ENCODE data around the gene PPFIBP2. TPM values are rescaled to one million over a fixed set of nuclear protein-coding genes. Genes with fewer than 3 reads are reported as not detected.

PPFIBP2 gene
- total RNA-seq, 1 experiment from 2014 or later, result 21.5 TPM

- in situ Hi-C loops (cut with HindIII; ENCODE audit: low pct_unique_long_range_greater_than_20kb, low sequenced_read_pairs) (no loop called here), intact Hi-C loops (cut with micrococcal nuclease; ENCODE audit: unreplicated experiment) (no loop called here)
- Histone ChIP-seq H3K9me3 (ENCODE audit: control insufficient read depth, insufficient read depth, low read depth, low read length) (no peaks in the 10 kb centered on the region), H3K4me3 (ENCODE audit: low read depth in 2 of 2, low read length in 2 of 2) (no peak overlapping the region), H3K36me3 (ENCODE audit: control insufficient read depth, insufficient read depth, low read length) (no peaks in the 10 kb centered on the region), H3K27ac (ENCODE audit: low read length) (no peak overlapping the region), H3K4me1 (ENCODE audit: control insufficient read depth, insufficient read depth, low read length) (no peaks in the 10 kb centered on the region), H3K27me3 (ENCODE audit: control insufficient read depth, insufficient read depth, low read length) (no peaks in the 10 kb centered on the region)
- ChIA-PET CTCF (no interaction called here), POLR2A (no interaction called here)
- ATAC-seq (no peak), DNase-seq (ENCODE audit: low read depth, low spot score) (no peak)
- BruUV-seq (replicated peaks), result no TSS peak
- TF ChIP-seq SIN3A (IDR thresholded peaks at IDR 0.05; ENCODE audit: borderline replicate concordance, insufficient read depth, low read depth, low read length), result no peak
- no peak for TF ChIP-seq POLR2AphosphoS5 (IDR thresholded peaks at IDR 0.05; ENCODE audit: low read depth, low read length)
- TF ChIP-seq REST (IDR thresholded peaks at IDR 0.05; ENCODE audit: insufficient read depth in 1 of 2, low read depth in 2 of 2, low read length in 1 of 2), result no peak
These were observed 107.3 kb downstream of the PPFIBP2 start for GRCh38 chr11:7621090-7621489.

GRCh38 chr11:7621554-7621953 is 107.8 kb downstream of the PPFIBP2 start:
- ATAC-seq, result no peak
- intact Hi-C loops (cut with micrococcal nuclease; ENCODE audit: unreplicated experiment) (no loop called here), in situ Hi-C loops (cut with HindIII; ENCODE audit: low pct_unique_long_range_greater_than_20kb, low sequenced_read_pairs) (no loop called here)
- H3K9me3 ChIP-seq (ENCODE audit: control insufficient read depth, insufficient read depth, low read depth, low read length), result no peaks in the 10 kb centered on the region
- TF ChIP-seq TCF7L2 (IDR thresholded peaks at IDR 0.05; ENCODE audit: low read depth, low read length) (no peak), SIN3A (IDR thresholded peaks at IDR 0.05; ENCODE audit: borderline replicate concordance, insufficient read depth, low read depth, low read length) (no peak), CTCF (IDR thresholded peaks at IDR 0.05) (no peak), REST (IDR thresholded peaks at IDR 0.05; ENCODE audit: insufficient read depth in 1 of 2, low read depth in 2 of 2, low read length in 1 of 2) (no peak), POLR2AphosphoS5 (IDR thresholded peaks at IDR 0.05; ENCODE audit: low read depth, low read length) (no peak)
- H3K4me3 ChIP-seq (ENCODE audit: low read depth in 2 of 2, low read length in 2 of 2), result no peak overlapping the region
- no peaks in the 10 kb centered on the region for H3K4me1 ChIP-seq (ENCODE audit: control insufficient read depth, insufficient read depth, low read length)
- no peaks in the 10 kb centered on the region for H3K36me3 ChIP-seq (ENCODE audit: control insufficient read depth, insufficient read depth, low read length)
- POLR2A ChIA-PET, result no interaction called here
- no peaks in the 10 kb centered on the region for H3K27me3 ChIP-seq (ENCODE audit: control insufficient read depth, insufficient read depth, low read length)
- CTCF ChIA-PET, result no interaction called here
- H3K27ac ChIP-seq (ENCODE audit: low read length), result no peak overlapping the region
- no peak for DNase-seq (ENCODE audit: low read depth, low spot score)
- no TSS peak for BruUV-seq (replicated peaks)
